A549 (cell line): ENCODE data around the gene MLLT1. TPM values are rescaled to one million over a fixed set of nuclear protein-coding genes. Genes with fewer than 3 reads are reported as not detected.

Experiments used
- ATAC-seq, 2 experiments: fragments of 200-7000 bp in 1 of 2; fragments of >200 bp in 1 of 2; cut with Nextera tagmentation in 1 of 2; cut with Tn5 transposase in 1 of 2; 3 replicates each; pipeline versions ENCODE4 v1.8.0 to v1.9.1; 2018 to 2020; ENCODE audit warnings: mild to moderate bottlenecking in 1 of 2, moderate library complexity in 1 of 2
- CTCF ChIA-PET: fragments of 300-600 bp; sonication (Branson Sonifier 250); formaldehyde crosslinking; extraction: SDS; loops from one replicate; lab custom pipeline; 2021; ENCODE audit warnings: antibody characterized with exemption, inconsistent platforms; lab: Yijun Ruan, JAX
- POLR2A ChIA-PET: fragments of 350-600 bp; formaldehyde crosslinking; extraction: SDS; loops from one replicate; lab custom pipeline; 2021; ENCODE audit warnings: antibody characterized with exemption, inconsistent platforms; lab: Yijun Ruan, JAX
- DNase-seq, 2 experiments: peaks; one replicate each; pipeline versions ENCODE4 v3.0.0 to v3.0.0-alpha.2; 2011 to 2016; ENCODE audit warnings: low read depth in 1 of 2, low spot score in 1 of 2
- FAIRE-seq: peaks from 2 replicates; lab custom pipeline; 2011; peaks lifted over from hg19 to GRCh38; lab: Jason Lieb, UNC
- H3K27ac ChIP-seq, 2 experiments: fragments of >200 bp; sonication (Bioruptor Twin); formaldehyde crosslinking; 3 replicates each; pipeline ENCODE4 v1.5.1; 2016 to 2017
- H3K4me1 ChIP-seq: fragments of >200 bp; sonication (Bioruptor Twin); formaldehyde crosslinking; 3 replicates; pipeline ENCODE4 v1.6.1; 2016
- H3K4me2 ChIP-seq: fragments of >200 bp; sonication (Bioruptor Twin); formaldehyde crosslinking; 3 replicates; pipeline ENCODE4 v1.6.1; 2016
- H3K4me3 ChIP-seq: fragments of >200 bp; sonication (Bioruptor Twin); formaldehyde crosslinking; 3 replicates; pipeline ENCODE4 v1.5.1; 2016
- H3K9me3 ChIP-seq: fragments of >200 bp; sonication (Bioruptor Twin); formaldehyde crosslinking; 3 replicates; pipeline ENCODE4 v1.6.1; 2016
- CEBPB ChIP-seq, 2 experiments: fragments of >200 bp in 1 of 2; sonication (Bioruptor Twin) in 1 of 2; formaldehyde crosslinking in 1 of 2; IDR thresholded peaks; 2 replicates each; pipeline ENCODE4 v1.6.1; 2012 to 2016
- CTCF ChIP-seq: fragments of >200 bp; sonication (Bioruptor Twin); formaldehyde crosslinking; IDR thresholded peaks from 3 replicates; pipeline ENCODE4 v1.5.1; 2016
- EP300 ChIP-seq, 2 experiments: fragments of >200 bp; sonication (Bioruptor Twin); formaldehyde crosslinking; IDR thresholded peaks; 2 replicates in 1 of 2; 3 replicates in 1 of 2; pipeline ENCODE4 v1.6.1; 2016 to 2017
- ESRRA ChIP-seq: fragments of 150-350 bp; IDR thresholded peaks from 2 replicates; pipeline ENCODE4 v1.6.1; 2014; ENCODE audit warnings: mild to moderate bottlenecking, low read length, borderline replicate concordance
- FOSB ChIP-seq: fragments of 250-450 bp; sonication (Bioruptor Pico); IDR thresholded peaks from 2 replicates; pipeline ENCODE4 v1.5.0; 2020; ENCODE audit warnings: mild to moderate bottlenecking, moderate library complexity
- GATA3 ChIP-seq: IDR thresholded peaks from 2 replicates; pipeline ENCODE4 v1.6.1; 2012; ENCODE audit warnings: borderline replicate concordance
- HEYL ChIP-seq: fragments of 250-450 bp; sonication (Bioruptor Pico); IDR thresholded peaks from 2 replicates; pipeline ENCODE4 v1.8.0; 2021; ENCODE audit warnings: mild to moderate bottlenecking, moderate library complexity
- HMGXB4 ChIP-seq: fragments of 250-450 bp; sonication (Bioruptor Pico); IDR thresholded peaks from 2 replicates; pipeline ENCODE4 v1.5.0; 2021; ENCODE audit warnings: mild to moderate bottlenecking, moderate library complexity, borderline replicate concordance
- HOXA7 ChIP-seq: fragments of 250-450 bp; sonication (Bioruptor Pico); IDR thresholded peaks from 2 replicates; pipeline ENCODE4 v1.5.0; 2020; ENCODE audit warnings: mild to moderate bottlenecking, moderate library complexity
- HOXB13 ChIP-seq: fragments of 250-450 bp; sonication (Bioruptor Pico); IDR thresholded peaks from 2 replicates; pipeline ENCODE4 v1.5.0; 2020; ENCODE audit warnings: low read depth, mild to moderate bottlenecking, moderate library complexity
- HOXB5 ChIP-seq: fragments of 250-450 bp; sonication (Bioruptor Pico); IDR thresholded peaks from 2 replicates; pipeline ENCODE4 v1.5.0; 2020; ENCODE audit warnings: mild to moderate bottlenecking, moderate library complexity
- KDM1A ChIP-seq: fragments of 200-600 bp; sonication (generic); IDR thresholded peaks from 2 replicates; pipeline ENCODE4 v1.6.1; 2016; ENCODE audit warnings: low read depth, mild to moderate bottlenecking
- KDM5A ChIP-seq: fragments of 200-600 bp; sonication (generic); IDR thresholded peaks from 2 replicates; pipeline ENCODE4 v1.6.1; 2016; ENCODE audit warnings: antibody characterized with exemption, mild to moderate bottlenecking
- NFE2L2 ChIP-seq: fragments of 150-350 bp; conservative IDR thresholded peaks from 2 replicates; pipeline ENCODE4 v1.6.1; 2014; ENCODE audit warnings: low read length
- NPAS2 ChIP-seq: fragments of 250-450 bp; sonication (Bioruptor Pico); IDR thresholded peaks from 2 replicates; pipeline ENCODE4 v1.8.0; 2022; ENCODE audit warnings: mild to moderate bottlenecking, moderate library complexity, borderline replicate concordance
- POLR2AphosphoS2 ChIP-seq: conservative IDR thresholded peaks from 2 replicates; pipeline ENCODE4 v1.6.1; 2012; ENCODE audit warnings: low read length, improper control_type of control experiment, inconsistent platforms
- RAD21 ChIP-seq, 2 experiments: fragments of >200 bp in 1 of 2; sonication (Bioruptor Twin) in 1 of 2; formaldehyde crosslinking in 1 of 2; IDR thresholded peaks in 1 of 2; conservative IDR thresholded peaks in 1 of 2; 2 replicates in 1 of 2; 3 replicates in 1 of 2; pipeline ENCODE4 v1.6.1; 2012 to 2018; ENCODE audit warnings: inconsistent platforms in 1 of 2
- RARB ChIP-seq: fragments of 250-450 bp; sonication (Bioruptor Pico); IDR thresholded peaks from 2 replicates; pipeline ENCODE4 v1.8.0; 2021; ENCODE audit warnings: mild to moderate bottlenecking, moderate library complexity
- RCOR1 ChIP-seq: fragments of 150-350 bp; IDR thresholded peaks from 2 replicates; pipeline ENCODE4 v1.6.1; 2014; ENCODE audit warnings: antibody characterized with exemption, low read length, low read depth
- RNF2 ChIP-seq: fragments of 200-600 bp; sonication (generic); IDR thresholded peaks from 2 replicates; pipeline ENCODE4 v1.6.1; 2016; ENCODE audit warnings: low read depth, mild to moderate bottlenecking, antibody characterized with exemption, moderate library complexity, borderline replicate concordance
- SMC3 ChIP-seq: fragments of >200 bp; sonication (Bioruptor Twin); formaldehyde crosslinking; IDR thresholded peaks from 3 replicates; pipeline ENCODE4 v1.6.1; 2018; ENCODE audit warnings: inconsistent platforms
- SREBF2 ChIP-seq: fragments of 450-650 bp; IDR thresholded peaks from 2 replicates; pipeline ENCODE4 v1.6.1; 2014; ENCODE audit warnings: mild to moderate bottlenecking, moderate library complexity
- TP53 ChIP-seq: fragments of 250-450 bp; sonication (Bioruptor Pico); IDR thresholded peaks from 2 replicates; pipeline ENCODE4 v1.5.0; 2021; ENCODE audit warnings: mild to moderate bottlenecking, moderate library complexity
- ZC3H11A ChIP-seq: fragments of 450-650 bp; IDR thresholded peaks from 2 replicates; pipeline ENCODE4 v1.6.1; 2014; ENCODE audit warnings: antibody characterized with exemption, mild to moderate bottlenecking
- ZFP36 ChIP-seq: fragments of 450-650 bp; IDR thresholded peaks from 2 replicates; pipeline ENCODE4 v1.6.1; 2014; ENCODE audit warnings: borderline replicate concordance; ENCODE audit not compliant: partially characterized antibody
- ZSCAN20 ChIP-seq: fragments of 250-450 bp; sonication (Bioruptor Pico); IDR thresholded peaks from 2 replicates; pipeline ENCODE4 v1.8.0; 2022; ENCODE audit warnings: mild to moderate bottlenecking, moderate library complexity
- WGBS: methylation state at CpG from one replicate; pipeline ENCODE4 v1.1.6; 2017; ENCODE audit errors: missing lambda C conversion rate; 5-methylcytosine and 5-hydroxymethylcytosine counted together
- polyA plus RNA-seq, 4 experiments: library from polyadenylated mRNA; depleted of rRNA in 3 of 4; stranded (reverse); fragments of >200 nt; fragmentation: RNase III in 1 of 4; extraction: RNeasy Plus Mini Kit Qiagen cat#74134 plus additional on column Dnase treatment in 1 of 4; gene quantifications; 2 replicates in 3 of 4; 3 replicates in 1 of 4; pipeline ENCODE4 v1.2.3, GENCODE V29; 2011 to 2017
- TF ChIP-seq, protein P1 (sequence below): IDR thresholded peaks from 2 replicates; pipeline ENCODE4 v1.6.1; 2012

The MLLT1 gene
- polyA plus RNA-seq, 2 of the 4 experiments (the other 2 are of a cell fraction), result 7.4 to 17.5 TPM

GRCh38 chr19:6219147-6219525, 60.6 kb downstream of the MLLT1 start:
- CTCF ChIA-PET, result interaction anchor here (0.7 to 2.6 kb wide), 36 partner anchors 9 to 644 kb away, joined by 3 to 24 read pairs (median 4); partner anchors contain the start of genes NRTN and RANBP3
- ATAC-seq (no peak), FAIRE-seq (no peak)

DNA sequence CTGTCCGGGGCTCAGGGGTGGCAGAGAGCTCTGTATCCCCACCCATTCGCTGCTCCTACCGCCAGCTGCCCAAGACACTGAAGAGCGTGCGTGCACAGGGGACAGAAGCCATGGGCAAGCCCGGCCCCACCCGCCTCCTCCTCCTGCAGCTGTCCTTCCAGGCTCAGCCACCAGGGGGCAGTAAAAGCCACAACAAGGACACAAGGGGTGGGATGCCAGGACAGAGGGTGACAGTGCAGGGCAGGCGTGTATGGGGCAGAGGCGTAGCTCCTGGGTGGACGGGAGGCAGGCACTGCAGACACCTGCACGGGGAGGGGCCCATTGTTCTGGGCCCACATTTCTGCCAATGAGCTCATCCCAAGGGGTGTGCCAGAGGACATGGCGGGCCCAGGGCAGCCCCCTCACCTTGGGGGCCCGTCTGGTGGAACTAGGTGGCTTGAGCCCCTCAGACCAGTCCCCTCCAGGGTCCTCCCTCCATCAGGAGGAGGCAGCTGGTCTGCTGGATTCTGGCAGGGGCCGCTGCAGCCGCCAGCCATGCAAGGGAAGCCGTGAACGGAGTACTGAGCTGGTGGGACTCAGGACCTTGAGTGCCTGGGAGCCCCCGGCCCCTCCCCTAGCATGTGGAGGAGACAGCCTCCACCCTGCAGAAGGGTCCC, 61.2 kb downstream of the MLLT1 start:
- H3K27ac ChIP-seq, result no peak overlapping the region
- 72% methylated on average over 4 of the region's 18 CpGs for WGBS
- H3K9me3 ChIP-seq, result no peaks in the 10 kb centered on the region
- peak; percentile 65 for TF ChIP-seq CTCF
- TF ChIP-seq KDM5A, result no peak
- TF ChIP-seq SMC3, result peak; percentile 57
- TF ChIP-seq RAD21 (conservative IDR thresholded peaks at IDR 0.05 in 1 of 2, IDR thresholded peaks at IDR 0.05 in 1 of 2), result peak; percentile 61 to 69
- no peak for TF ChIP-seq NPAS2 (CRISPR knock-in tag)
- TF ChIP-seq, all 56 proteins: peak for 3
- H3K4me2 ChIP-seq, result no peak overlapping the region
- ChIA-PET POLR2A (interaction anchor here (0.6 kb wide), 1 partner anchor 139 kb away, joined by 4 read pairs; no protein-coding TSS in a partner anchor), CTCF (interaction anchor here (0.6 to 2.6 kb wide), 45 partner anchors 9 to 771 kb away, joined by 3 to 24 read pairs (median 4); partner anchors contain the start of genes NRTN and RANBP3)
- FAIRE-seq, result no peak
- no peaks in the 10 kb centered on the region for H3K4me1 ChIP-seq
- no peak overlapping the region for H3K4me3 ChIP-seq
- peak; percentile 73 to 89 for ATAC-seq
- DNase-seq, result peak; percentile 75 to 82

More at GRCh38 chr19:6219147-6219525, 60.6 kb downstream of the MLLT1 start:
- no peak overlapping the region for H3K27ac ChIP-seq
- TF ChIP-seq ZSCAN20 (CRISPR knock-in tag), result no peak
- TF ChIP-seq ZFP36, result no peak
- TF ChIP-seq CEBPB (IDR thresholded peaks at IDR 0.05), result no peak
- TF ChIP-seq FOSB (CRISPR knock-in tag), result no peak
- TF ChIP-seq RCOR1, result no peak
- TF ChIP-seq, protein P1, sequence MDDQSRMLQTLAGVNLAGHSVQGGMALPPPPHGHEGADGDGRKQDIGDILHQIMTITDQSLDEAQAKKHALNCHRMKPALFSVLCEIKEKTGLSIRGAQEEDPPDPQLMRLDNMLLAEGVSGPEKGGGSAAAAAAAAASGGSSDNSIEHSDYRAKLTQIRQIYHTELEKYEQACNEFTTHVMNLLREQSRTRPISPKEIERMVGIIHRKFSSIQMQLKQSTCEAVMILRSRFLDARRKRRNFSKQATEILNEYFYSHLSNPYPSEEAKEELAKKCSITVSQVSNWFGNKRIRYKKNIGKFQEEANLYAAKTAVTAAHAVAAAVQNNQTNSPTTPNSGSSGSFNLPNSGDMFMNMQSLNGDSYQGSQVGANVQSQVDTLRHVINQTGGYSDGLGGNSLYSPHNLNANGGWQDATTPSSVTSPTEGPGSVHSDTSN, result no peak
- no peak for TF ChIP-seq HEYL (CRISPR knock-in tag)
- TF ChIP-seq ESRRA, result no peak
- no peak for TF ChIP-seq KDM1A
- no peak for TF ChIP-seq SREBF2
- TF ChIP-seq EP300 (IDR thresholded peaks at IDR 0.05), result no peak
- WGBS, result no CpG with 5 or more reads among the region's 8 CpGs
- H3K4me3 ChIP-seq, result no peak overlapping the region
- no peaks in the 10 kb centered on the region for H3K4me1 ChIP-seq
- H3K4me2 ChIP-seq, result no peak overlapping the region
- no peak for DNase-seq
- no peaks in the 10 kb centered on the region for H3K9me3 ChIP-seq
- POLR2A ChIA-PET, result no interaction called here

DNA sequence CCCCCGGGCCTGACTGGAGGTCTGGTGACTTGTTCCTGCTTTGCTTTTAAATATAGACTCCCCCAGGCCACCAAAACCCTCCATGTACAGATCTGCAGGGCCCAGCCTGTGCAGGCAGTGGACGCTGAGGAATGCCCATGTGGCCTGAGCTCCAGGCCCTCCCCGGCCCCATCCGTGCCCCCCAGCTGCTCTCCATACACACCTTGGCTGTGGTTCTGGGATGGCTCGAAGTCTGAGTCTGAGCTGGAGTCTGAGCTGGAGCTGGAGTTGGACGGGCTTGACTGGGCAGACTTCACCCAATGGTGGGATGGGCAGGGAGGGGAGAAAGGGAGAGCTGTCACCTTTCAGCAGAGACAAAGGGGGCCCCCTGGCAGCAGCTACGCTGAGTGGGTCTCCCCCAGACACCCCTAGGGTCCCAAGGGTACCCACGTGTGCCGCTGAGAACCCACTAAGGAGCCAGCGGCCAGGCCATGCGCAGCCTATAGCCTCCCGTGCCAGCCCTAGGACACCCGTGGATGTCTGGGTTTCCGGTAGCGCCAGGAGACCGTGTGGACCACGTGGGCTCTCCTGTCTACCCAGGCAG, 61.9 kb downstream of the MLLT1 start:
- H3K9me3 ChIP-seq, result no peaks in the 10 kb centered on the region
- no peaks in the 10 kb centered on the region for H3K4me1 ChIP-seq
- ChIA-PET CTCF (interaction anchor here (0.7 to 2.6 kb wide), 32 partner anchors 10 to 515 kb away, joined by 3 to 24 read pairs (median 4); partner anchors contain the start of gene RANBP3), POLR2A (interaction anchor here (0.6 kb wide), 1 partner anchor 139 kb away, joined by 4 read pairs; no protein-coding TSS in a partner anchor)
- H3K4me2 ChIP-seq, result no peak overlapping the region
- H3K27ac ChIP-seq, result no peak overlapping the region
- no peak overlapping the region for H3K4me3 ChIP-seq
- no peak for DNase-seq
- no peak for FAIRE-seq
- no CpG with 5 or more reads among the region's 17 CpGs for WGBS
- ATAC-seq, result peak in 1 of 2 experiments; percentile 7; a peak in 1 of 6 replicates
- no peak for TF ChIP-seq RNF2
- TF ChIP-seq RARB, result no peak
- no peak for TF ChIP-seq ZFP36
- no peak for TF ChIP-seq SREBF2
- no peak for TF ChIP-seq TP53 (CRISPR knock-in tag)
- TF ChIP-seq GATA3, result no peak
- TF ChIP-seq NFE2L2, result no peak
- TF ChIP-seq POLR2AphosphoS2, result no peak
- no peak for TF ChIP-seq HMGXB4
- TF ChIP-seq HOXB5 (CRISPR knock-in tag), result no peak
- TF ChIP-seq, protein P1, result no peak
- no peak for TF ChIP-seq ZC3H11A
- TF ChIP-seq KDM1A, result no peak
- no peak for TF ChIP-seq HOXB13
- TF ChIP-seq HOXA7 (CRISPR knock-in tag), result no peak
